NCI-H774 (cell line): ENCODE results near the gene PDGFB.

Experiments
- DNase-seq: peaks from one replicate; lab custom pipeline; 2025; lab: John Stamatoyannopoulos, UW

Gene PDGFB

GRCh38 chr22:39205344-39206021, 39.3 kb downstream of the PDGFB start:
- DNase-seq = no peak

GRCh38 chr22:39204216-39204615, 40.6 kb downstream of the PDGFB start:
- no peak for DNase-seq

- no peak for DNase-seq
Measured at GRCh38 chr22:39197578-39197977, 47.2 kb downstream of the PDGFB start.

- DNase-seq = no peak
Measured at GRCh38 chr22:39194098-39194497, 50.7 kb downstream of the PDGFB start.

- DNase-seq = no peak
Measured at GRCh38 chr22:39188809-39189208, 56.0 kb downstream of the PDGFB start.

GRCh38 chr22:39185601-39186012, 59.2 kb downstream of the PDGFB start:
- DNase-seq = no peak

GRCh38 chr22:39184586-39185577, 59.9 kb downstream of the PDGFB start:
- DNase-seq = no peak

GRCh38 chr22:39183991-39184585, 60.7 kb downstream of the PDGFB start:
- no peak for DNase-seq

GRCh38 chr22:39182478-39183030, 62.2 kb downstream of the PDGFB start:
- DNase-seq = no peak

- DNase-seq = no peak
Measured at GRCh38 chr22:39181778-39182177, 63.0 kb downstream of the PDGFB start.

- DNase-seq = no peak
Measured at GRCh38 chr22:39181356-39181755, 63.4 kb downstream of the PDGFB start.

- no peak for DNase-seq
Measured at GRCh38 chr22:39179841-39180335, 64.9 kb downstream of the PDGFB start.

- DNase-seq = no peak
Measured at GRCh38 chr22:39179401-39179827, 65.4 kb downstream of the PDGFB start.

- DNase-seq = no peak
Measured at GRCh38 chr22:39178206-39179111, 66.3 kb downstream of the PDGFB start.

- DNase-seq = no peak
Measured at GRCh38 chr22:39177791-39178190, 67.0 kb downstream of the PDGFB start.

- no peak for DNase-seq
Measured at GRCh38 chr22:39177456-39177775, 67.4 kb downstream of the PDGFB start.

- no peak for DNase-seq
Measured at GRCh38 chr22:39176714-39177455, 67.9 kb downstream of the PDGFB start.

GRCh38 chr22:39176143-39176713, 68.6 kb downstream of the PDGFB start:
- DNase-seq = no peak

GRCh38 chr22:39175353-39176142, 69.2 kb downstream of the PDGFB start:
- DNase-seq = no peak
